Measurements from ENCODE around the gene OR52I2. TPM values are rescaled to one million over a fixed set of nuclear protein-coding genes. Genes with fewer than 3 reads are reported as not detected.

OR52I2 gene
- total RNA-seq, 4 donors from 2014 or later = not detected

GRCh38 chr11:4560467-4560866 is 21.1 kb upstream of the OR52I2 start:
- peaks cover 0 to 19% (median 0%) of the 10 kb centered on the region in 3 donors for H3K9me3 ChIP-seq
- WGBS, 2 donors (ENCODE audit: low coverage in 1 of 2) = 91 to 100% methylated on average over 1 of the region's 1 CpG
- no peaks in the 10 kb centered on the region for H3K36me3 ChIP-seq
- H3K4me3 ChIP-seq = no peak overlapping the region
- ATAC-seq = no peak
- no peaks in the 10 kb centered on the region for H3K4me1 ChIP-seq
- no peak for TF ChIP-seq POLR2A (IDR thresholded peaks at IDR 0.05)
- no peak for TF ChIP-seq POLR2AphosphoS5 (IDR thresholded peaks at IDR 0.05)
- no peak for TF ChIP-seq CTCF (IDR thresholded peaks at IDR 0.05)
- TF ChIP-seq EP300 (IDR thresholded peaks at IDR 0.05) = no peak
- no peaks in the 10 kb centered on the region for H3K27me3 ChIP-seq
- H3K27ac ChIP-seq = no peak overlapping the region

- no peaks in the 10 kb centered on the region for H3K27me3 ChIP-seq
- no peaks in the 10 kb centered on the region for H3K4me1 ChIP-seq
- H3K36me3 ChIP-seq = no peaks in the 10 kb centered on the region
- H3K9me3 ChIP-seq = peaks cover 0 to 19% (median 0%) of the 10 kb centered on the region in 3 donors
- TF ChIP-seq CTCF (IDR thresholded peaks at IDR 0.05) = no peak
- TF ChIP-seq POLR2A (IDR thresholded peaks at IDR 0.05) = no peak
- TF ChIP-seq EP300 (IDR thresholded peaks at IDR 0.05) = no peak
- TF ChIP-seq POLR2AphosphoS5 (IDR thresholded peaks at IDR 0.05) = no peak
- ATAC-seq = no peak
- H3K27ac ChIP-seq = no peak overlapping the region
- H3K4me3 ChIP-seq = no peak overlapping the region
- 75 to 85% methylated on average over 3 of the region's 3 CpGs for WGBS, 2 donors (ENCODE audit: low coverage in 1 of 2)
These were observed 16.2 kb upstream of the OR52I2 start for GRCh38 chr11:4565371-4565770.

- TF ChIP-seq EP300 (IDR thresholded peaks at IDR 0.05) (no peak), POLR2A (IDR thresholded peaks at IDR 0.05) (no peak), POLR2AphosphoS5 (IDR thresholded peaks at IDR 0.05) (no peak), CTCF (IDR thresholded peaks at IDR 0.05) (no peak)
- ATAC-seq = no peak
- Histone ChIP-seq H3K9me3 (peaks cover 0 to 7% (median 0%) of the 10 kb centered on the region in 3 donors), H3K27ac (no peak overlapping the region), H3K4me3 (no peak overlapping the region), H3K4me1 (no peaks in the 10 kb centered on the region), H3K27me3 (no peaks in the 10 kb centered on the region), H3K36me3 (no peaks in the 10 kb centered on the region)
- 89% methylated on average over 18 of the region's 18 CpGs; no CpG with 5 or more reads in 1 of the 2 donors for WGBS, 2 donors (ENCODE audit: low coverage in 1 of 2)
These were observed 12.5 kb upstream of the OR52I2 start for GRCh38 chr11:4569075-4569474.

GRCh38 chr11:4576880-4577279 is 4.7 kb upstream of the OR52I2 start:
- 81 to 100% methylated on average over 1 to 2 of the region's 3 CpGs for WGBS, 2 donors (ENCODE audit: low coverage in 1 of 2)
- H3K27me3 ChIP-seq = peaks cover 4% of the 10 kb centered on the region
- TF ChIP-seq POLR2AphosphoS5 (IDR thresholded peaks at IDR 0.05) (no peak), EP300 (IDR thresholded peaks at IDR 0.05) (no peak), CTCF (IDR thresholded peaks at IDR 0.05) (no peak), POLR2A (IDR thresholded peaks at IDR 0.05) (no peak)
- H3K27ac ChIP-seq = no peak overlapping the region
- H3K36me3 ChIP-seq = no peaks in the 10 kb centered on the region
- no peak overlapping the region for H3K4me3 ChIP-seq
- no peak for ATAC-seq
- H3K4me1 ChIP-seq = no peaks in the 10 kb centered on the region
- no peaks in the 10 kb centered on the region for H3K9me3 ChIP-seq

GRCh38 chr11:4577761-4578160 is 3.8 kb upstream of the OR52I2 start:
- Histone ChIP-seq H3K27me3 (peaks cover 4% of the 10 kb centered on the region), H3K27ac (no peak overlapping the region), H3K4me1 (no peaks in the 10 kb centered on the region), H3K4me3 (no peak overlapping the region), H3K9me3 (no peaks in the 10 kb centered on the region), H3K36me3 (no peaks in the 10 kb centered on the region)
- ATAC-seq = no peak
- TF ChIP-seq POLR2A (IDR thresholded peaks at IDR 0.05) (no peak), EP300 (IDR thresholded peaks at IDR 0.05) (no peak)
- 58 to 80% methylated on average over 1 to 2 of the region's 2 CpGs for WGBS, 2 donors (ENCODE audit: low coverage in 1 of 2)
